CD4-positive, alpha-beta T cell treated with Interferon gamma for 1 hour (primary cell): ENCODE measurements around the gene NCBP1.
"Not testable (repeated sequence)": the region's sequence is repeated elsewhere in the genome, so short reads cannot be mapped to it uniquely, and the experiment has no call there.

Experiments
- DNase-seq: peaks from one replicate; pipeline ENCODE4 v3.0.0-alpha.2; 2020

Gene NCBP1, protein sequence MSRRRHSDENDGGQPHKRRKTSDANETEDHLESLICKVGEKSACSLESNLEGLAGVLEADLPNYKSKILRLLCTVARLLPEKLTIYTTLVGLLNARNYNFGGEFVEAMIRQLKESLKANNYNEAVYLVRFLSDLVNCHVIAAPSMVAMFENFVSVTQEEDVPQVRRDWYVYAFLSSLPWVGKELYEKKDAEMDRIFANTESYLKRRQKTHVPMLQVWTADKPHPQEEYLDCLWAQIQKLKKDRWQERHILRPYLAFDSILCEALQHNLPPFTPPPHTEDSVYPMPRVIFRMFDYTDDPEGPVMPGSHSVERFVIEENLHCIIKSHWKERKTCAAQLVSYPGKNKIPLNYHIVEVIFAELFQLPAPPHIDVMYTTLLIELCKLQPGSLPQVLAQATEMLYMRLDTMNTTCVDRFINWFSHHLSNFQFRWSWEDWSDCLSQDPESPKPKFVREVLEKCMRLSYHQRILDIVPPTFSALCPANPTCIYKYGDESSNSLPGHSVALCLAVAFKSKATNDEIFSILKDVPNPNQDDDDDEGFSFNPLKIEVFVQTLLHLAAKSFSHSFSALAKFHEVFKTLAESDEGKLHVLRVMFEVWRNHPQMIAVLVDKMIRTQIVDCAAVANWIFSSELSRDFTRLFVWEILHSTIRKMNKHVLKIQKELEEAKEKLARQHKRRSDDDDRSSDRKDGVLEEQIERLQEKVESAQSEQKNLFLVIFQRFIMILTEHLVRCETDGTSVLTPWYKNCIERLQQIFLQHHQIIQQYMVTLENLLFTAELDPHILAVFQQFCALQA

DNA sequence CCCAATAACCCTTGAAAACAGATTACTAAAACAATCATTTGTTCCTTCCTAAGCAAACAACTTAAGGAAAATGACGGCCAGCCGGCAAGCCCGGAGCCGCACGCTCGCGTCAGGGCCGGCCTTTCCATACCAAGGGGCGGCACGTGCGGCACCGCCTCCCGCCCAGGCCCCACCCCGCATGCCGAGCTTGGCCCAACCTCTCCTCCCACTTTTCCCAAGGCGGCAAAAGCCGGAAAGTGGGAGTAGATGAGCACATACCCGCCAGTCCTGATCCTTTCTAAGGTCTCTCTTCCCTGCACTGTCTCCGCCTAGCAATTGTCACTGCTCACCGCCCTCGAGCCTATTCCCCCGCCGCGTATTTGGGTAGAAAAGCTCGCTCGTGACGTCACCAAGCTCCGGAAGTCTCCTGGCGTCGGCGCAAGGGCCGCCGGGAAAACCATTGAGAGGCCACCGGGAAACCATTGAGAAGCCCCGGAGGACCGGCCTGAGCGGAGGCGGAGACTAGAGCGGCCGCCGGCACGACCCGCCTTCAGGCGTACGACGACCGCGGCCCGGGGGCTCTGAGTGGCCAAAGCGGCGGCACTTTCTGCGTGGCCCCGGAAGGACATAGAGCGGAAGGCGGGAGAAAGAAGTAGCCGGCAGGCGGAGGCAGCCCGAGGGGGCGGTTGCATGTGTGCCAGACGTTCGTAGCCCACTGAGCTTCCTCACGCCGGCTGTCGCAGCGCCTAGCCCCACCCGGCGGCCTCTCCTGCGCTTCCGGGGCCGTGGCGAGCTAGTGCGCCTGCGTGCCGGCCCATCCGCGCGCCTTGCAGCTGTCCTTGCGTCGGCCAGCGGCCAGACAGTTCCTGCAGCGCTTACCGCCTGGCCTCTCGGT lies at the start of gene NCBP1, which contains the start of gene TSTD2:
NCBP1 (plus strand) TSS at position 837 of the 874 bp plus-strand sequence. CDS start 61 bp downstream, outside the sequence.
TSTD2 (minus strand) TSS at position 384 of the 874 bp plus-strand sequence. CDS start 5,806 bp downstream, outside the sequence.
- DNase-seq = peak; percentile 98

- DNase-seq = not testable (repeated sequence)
Measured at GRCh38 chr9:97584778-97585177, 48.8 kb upstream of the NCBP1 start.

DNA sequence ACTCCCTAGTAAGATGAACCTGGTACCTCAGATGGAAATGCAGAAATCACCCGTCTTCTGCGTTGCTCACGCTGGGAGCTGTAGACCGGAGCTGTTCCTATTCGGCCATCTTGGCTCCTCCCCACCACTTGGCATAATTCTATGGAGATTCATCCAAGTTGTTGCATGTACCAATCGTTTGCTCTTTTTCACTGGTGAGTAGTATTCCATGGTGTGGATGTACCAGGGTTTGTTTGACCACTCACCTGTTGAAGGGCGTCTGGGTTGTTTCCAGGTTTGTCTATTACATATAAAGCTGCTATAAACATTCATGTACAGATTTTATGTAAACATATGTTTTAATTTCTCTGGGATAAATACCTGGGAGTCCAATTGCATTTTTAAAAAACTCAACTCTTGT lies 46.7 kb upstream of the NCBP1 start:
- not testable (repeated sequence) for DNase-seq

DNA sequence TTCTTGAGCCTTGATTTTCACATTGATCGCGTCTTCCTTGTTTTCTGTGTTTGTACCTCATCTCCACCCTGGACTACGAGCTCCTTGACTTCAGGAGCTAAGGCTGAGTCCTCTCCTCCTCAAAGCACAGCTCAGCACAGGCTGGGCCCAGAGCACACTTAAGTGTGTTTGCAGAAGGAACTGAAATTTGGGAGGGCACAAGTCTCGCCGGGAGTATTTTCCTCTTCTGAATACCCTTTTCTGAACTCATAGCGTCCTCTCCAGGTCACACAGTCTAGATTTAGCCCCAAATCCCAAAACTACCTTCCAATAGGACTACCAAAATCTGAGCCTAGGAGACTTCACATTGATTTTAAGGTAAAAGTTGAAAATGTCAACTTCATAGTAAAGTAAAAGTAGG lies 42.1 kb upstream of the NCBP1 start:
- DNase-seq = no peak

- no peak for DNase-seq
Measured at GRCh38 chr9:97592126-97592525, 41.5 kb upstream of the NCBP1 start.

DNA sequence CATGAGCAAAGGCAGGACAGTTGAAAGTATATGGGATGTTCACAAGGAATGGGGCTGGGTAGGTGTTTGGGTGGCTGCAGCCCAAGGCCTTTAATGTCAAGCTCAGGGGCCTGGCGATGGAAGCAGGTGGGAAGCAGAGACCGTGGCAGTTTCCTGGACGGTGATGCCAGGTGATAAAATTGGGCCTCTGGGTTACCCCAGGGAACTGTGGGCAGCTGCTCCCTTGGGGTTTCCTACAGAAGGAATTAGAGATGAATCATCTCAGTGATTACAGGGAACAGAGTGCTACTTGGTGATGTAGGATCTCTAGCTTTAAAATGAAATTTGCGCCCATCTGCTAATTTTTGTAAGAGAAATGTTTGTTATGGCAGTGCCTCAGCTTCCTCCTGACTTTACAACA lies 39.7 kb upstream of the NCBP1 start:
- DNase-seq = no peak

GRCh38 chr9:97594381-97594921 lies 39.2 kb upstream of the NCBP1 start:
- no peak for DNase-seq

- no peak for DNase-seq
Measured at GRCh38 chr9:97596906-97597305, 36.7 kb upstream of the NCBP1 start.

GRCh38 chr9:97598461-97599288 lies 34.9 kb upstream of the NCBP1 start:
- DNase-seq = peak; percentile 56

GRCh38 chr9:97599314-97599846 lies 34.2 kb upstream of the NCBP1 start:
- DNase-seq = no peak

GRCh38 chr9:97600531-97601227 lies 32.9 kb upstream of the NCBP1 start:
- no peak for DNase-seq

GRCh38 chr9:97601228-97601898 lies 32.3 kb upstream of the NCBP1 start:
- no peak for DNase-seq

DNA sequence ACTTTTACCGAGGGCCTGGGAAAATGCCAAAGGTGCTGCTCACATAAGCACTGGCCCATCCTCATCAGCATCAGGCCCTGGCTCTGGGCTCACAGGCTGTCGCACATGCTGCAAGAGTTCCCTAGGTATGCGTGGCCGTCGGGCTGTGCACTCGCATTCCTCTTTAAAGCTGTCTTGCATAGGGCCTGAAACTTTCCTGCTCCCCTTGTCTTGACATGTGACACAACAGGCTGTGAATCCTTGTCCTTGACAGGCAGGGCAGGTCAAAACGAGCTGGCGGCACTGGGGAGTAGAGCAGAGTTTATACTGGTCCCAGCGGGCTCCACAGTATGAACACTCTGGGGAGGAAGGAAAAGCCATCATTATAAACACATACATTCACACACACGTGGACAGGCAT lies 31.2 kb upstream of the NCBP1 start:
- DNase-seq = no peak

DNA sequence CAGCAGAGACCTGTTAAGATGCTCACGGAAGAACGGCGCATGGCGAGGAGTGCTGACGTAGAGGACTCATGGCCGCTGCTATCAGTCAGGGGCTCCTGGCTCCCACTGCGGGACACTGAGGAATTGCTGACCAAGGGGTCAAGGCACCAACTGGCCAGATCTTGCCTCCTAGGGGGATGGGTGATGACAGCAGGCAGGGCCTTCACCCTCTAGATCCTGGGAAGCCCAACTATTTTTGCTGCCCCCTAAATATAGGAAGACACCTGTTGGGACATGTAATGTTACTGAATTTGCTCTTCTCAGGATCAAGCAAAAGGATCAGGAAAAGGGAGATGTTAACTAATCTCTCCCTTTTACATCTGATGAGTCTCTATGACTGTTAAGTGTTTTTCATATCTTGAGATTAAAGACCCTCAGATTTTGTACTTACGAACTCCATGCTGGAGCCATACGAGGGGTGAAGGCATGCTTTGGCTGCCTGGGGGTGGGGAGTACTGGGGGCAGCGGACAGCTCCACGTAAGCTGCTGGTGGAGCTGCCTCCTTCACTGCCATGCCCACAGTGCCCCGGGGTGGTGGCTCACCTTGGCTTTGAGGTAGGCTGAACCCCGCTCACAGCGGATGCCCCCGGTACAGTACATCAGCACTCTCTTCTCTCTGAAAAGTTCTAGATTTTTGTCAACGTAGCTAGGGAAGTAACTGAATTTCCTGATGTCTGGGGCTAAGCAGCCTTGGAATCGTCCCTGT lies 28.5 kb upstream of the NCBP1 start:
- DNase-seq = no peak

- peak; percentile 40 for DNase-seq
Measured at GRCh38 chr9:97615439-97616072, 18.1 kb upstream of the NCBP1 start.

DNA sequence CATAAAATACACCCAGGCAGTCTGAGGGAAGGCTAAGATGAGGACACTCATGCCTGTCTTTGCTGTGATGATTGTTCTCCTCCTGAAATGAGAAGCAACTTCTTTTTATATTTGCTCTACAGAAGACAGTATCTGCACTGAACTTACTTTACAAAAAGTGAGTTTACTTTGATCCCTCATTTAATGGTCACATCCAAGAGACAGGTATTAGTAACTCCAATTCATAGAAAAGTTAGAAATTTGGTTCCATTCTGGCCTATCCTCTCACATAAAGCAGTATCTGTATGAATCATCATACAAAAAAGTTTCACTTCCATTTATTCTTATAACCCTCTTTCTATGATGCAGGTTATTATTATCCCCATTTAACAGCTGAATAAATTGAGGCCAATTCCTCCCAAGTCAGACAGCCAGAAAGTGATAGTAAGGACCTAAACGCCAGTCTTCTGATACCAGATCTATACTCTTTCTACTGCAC lies 15.6 kb upstream of the NCBP1 start:
- no peak for DNase-seq

GRCh38 chr9:97620063-97620462 lies 13.6 kb upstream of the NCBP1 start:
- DNase-seq = not testable (repeated sequence)

DNA sequence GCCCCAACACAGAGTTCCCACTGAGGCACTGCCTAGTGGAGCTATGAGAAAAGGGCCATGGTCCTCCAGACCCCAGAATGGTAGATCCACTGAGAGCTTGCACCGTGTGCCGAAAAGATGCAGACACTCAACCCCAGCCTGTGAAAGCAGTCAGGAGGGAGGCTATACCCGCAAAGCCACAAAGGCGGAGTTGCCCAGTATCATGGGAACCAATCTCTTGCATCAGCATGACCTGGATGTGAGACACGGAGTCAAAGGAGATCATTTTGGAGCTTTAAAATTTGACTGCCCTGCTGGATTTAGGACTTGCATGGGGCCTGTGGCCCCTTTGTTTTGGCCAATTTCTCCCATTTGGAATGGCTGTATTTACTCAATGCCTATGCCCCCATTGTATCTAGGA lies 11.1 kb upstream of the NCBP1 start:
- not testable (repeated sequence) for DNase-seq

GRCh38 chr9:97623946-97624345 lies 9.7 kb upstream of the NCBP1 start:
- no peak for DNase-seq
